Nephron (organoid): ENCODE measurements around the gene BMERB1.
"Not testable (repeated sequence)": the region's sequence is repeated elsewhere in the genome, so short reads cannot be mapped to it uniquely, and the experiment has no call there.

Experiments
- H3K27ac Mint-ChIP-seq, 3 experiments: 2 replicates each; pipeline ENCODE4 v1.8.0; 2020; ENCODE audit warnings: mixed read lengths in 3 of 3, mild to moderate bottlenecking in 2 of 3, moderate library complexity in 1 of 3
- H3K27me3 Mint-ChIP-seq: 2 replicates; pipeline ENCODE4 v1.8.0; 2021; ENCODE audit warnings: low read depth, mild to moderate bottlenecking, moderate library complexity, mixed read lengths
- H3K36me3 Mint-ChIP-seq: 2 replicates; pipeline ENCODE4 v1.8.0; 2020; ENCODE audit warnings: low read depth, mixed read lengths
- H3K4me1 Mint-ChIP-seq: 2 replicates; pipeline ENCODE4 v1.8.0; 2020; ENCODE audit warnings: mixed read lengths
- H3K4me3 Mint-ChIP-seq, 3 experiments: 2 replicates each; pipeline ENCODE4 v1.8.0; 2020; ENCODE audit warnings: mild to moderate bottlenecking in 3 of 3, mixed read lengths in 3 of 3, moderate library complexity in 2 of 3
- H3K9me3 Mint-ChIP-seq: 2 replicates; pipeline ENCODE4 v1.8.0; 2020; ENCODE audit warnings: mixed read lengths
- TF ChIP-seq, protein P1 (sequence below), 3 experiments: fragments of 200-600 bp; sonication (generic); IDR thresholded peaks; one replicate each; pipeline ENCODE4 v1.5.0; 2021; ENCODE audit warnings: antibody characterized with exemption in 3 of 3; ENCODE audit not compliant: unreplicated experiment in 3 of 3

Gene BMERB1

DNA sequence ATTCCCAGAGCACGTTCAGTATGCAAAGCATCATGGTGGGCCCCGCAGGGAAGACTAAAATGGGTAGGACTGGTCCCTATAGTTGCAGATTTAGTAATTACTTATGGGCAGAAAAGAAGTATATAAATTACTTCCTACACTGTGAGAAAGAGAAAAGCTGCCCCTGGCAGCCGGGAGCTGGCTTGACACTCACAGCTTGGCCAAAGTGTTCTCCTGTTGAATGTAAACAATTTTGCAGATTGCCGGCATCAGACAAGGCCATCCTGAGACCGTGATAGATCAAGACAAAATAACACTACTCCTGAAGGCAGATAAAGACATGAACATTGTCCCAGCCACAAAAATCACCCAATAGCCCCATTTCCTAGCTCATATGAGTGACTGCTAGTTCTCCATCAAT lies 110.0 kb downstream of the BMERB1 start:
- peaks cover 17% of the 10 kb centered on the region for H3K36me3 Mint-ChIP-seq
- no peak overlapping the region for H3K27ac Mint-ChIP-seq
- H3K4me1 Mint-ChIP-seq, result no peaks in the 10 kb centered on the region
- H3K9me3 Mint-ChIP-seq, result peaks cover 6% of the 10 kb centered on the region
- no peaks in the 10 kb centered on the region for H3K27me3 Mint-ChIP-seq
- TF ChIP-seq, protein P1, sequence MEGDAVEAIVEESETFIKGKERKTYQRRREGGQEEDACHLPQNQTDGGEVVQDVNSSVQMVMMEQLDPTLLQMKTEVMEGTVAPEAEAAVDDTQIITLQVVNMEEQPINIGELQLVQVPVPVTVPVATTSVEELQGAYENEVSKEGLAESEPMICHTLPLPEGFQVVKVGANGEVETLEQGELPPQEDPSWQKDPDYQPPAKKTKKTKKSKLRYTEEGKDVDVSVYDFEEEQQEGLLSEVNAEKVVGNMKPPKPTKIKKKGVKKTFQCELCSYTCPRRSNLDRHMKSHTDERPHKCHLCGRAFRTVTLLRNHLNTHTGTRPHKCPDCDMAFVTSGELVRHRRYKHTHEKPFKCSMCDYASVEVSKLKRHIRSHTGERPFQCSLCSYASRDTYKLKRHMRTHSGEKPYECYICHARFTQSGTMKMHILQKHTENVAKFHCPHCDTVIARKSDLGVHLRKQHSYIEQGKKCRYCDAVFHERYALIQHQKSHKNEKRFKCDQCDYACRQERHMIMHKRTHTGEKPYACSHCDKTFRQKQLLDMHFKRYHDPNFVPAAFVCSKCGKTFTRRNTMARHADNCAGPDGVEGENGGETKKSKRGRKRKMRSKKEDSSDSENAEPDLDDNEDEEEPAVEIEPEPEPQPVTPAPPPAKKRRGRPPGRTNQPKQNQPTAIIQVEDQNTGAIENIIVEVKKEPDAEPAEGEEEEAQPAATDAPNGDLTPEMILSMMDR (IDR thresholded peaks at IDR 0.05; ENCODE audit: unreplicated experiment in 3 of 3), result no peak
- no peak overlapping the region for H3K4me3 Mint-ChIP-seq

GRCh38 chr16:15545544-15545943 lies 111.2 kb downstream of the BMERB1 start:
- peaks cover 17% of the 10 kb centered on the region for H3K36me3 Mint-ChIP-seq
- no peak overlapping the region for H3K27ac Mint-ChIP-seq
- no peak overlapping the region for H3K4me3 Mint-ChIP-seq
- H3K9me3 Mint-ChIP-seq, result peaks cover 6% of the 10 kb centered on the region
- H3K4me1 Mint-ChIP-seq, result peaks cover under 1% of the 10 kb centered on the region
- H3K27me3 Mint-ChIP-seq, result no peaks in the 10 kb centered on the region
- TF ChIP-seq, protein P1 (IDR thresholded peaks at IDR 0.05; ENCODE audit: unreplicated experiment in 3 of 3), result no peak

DNA sequence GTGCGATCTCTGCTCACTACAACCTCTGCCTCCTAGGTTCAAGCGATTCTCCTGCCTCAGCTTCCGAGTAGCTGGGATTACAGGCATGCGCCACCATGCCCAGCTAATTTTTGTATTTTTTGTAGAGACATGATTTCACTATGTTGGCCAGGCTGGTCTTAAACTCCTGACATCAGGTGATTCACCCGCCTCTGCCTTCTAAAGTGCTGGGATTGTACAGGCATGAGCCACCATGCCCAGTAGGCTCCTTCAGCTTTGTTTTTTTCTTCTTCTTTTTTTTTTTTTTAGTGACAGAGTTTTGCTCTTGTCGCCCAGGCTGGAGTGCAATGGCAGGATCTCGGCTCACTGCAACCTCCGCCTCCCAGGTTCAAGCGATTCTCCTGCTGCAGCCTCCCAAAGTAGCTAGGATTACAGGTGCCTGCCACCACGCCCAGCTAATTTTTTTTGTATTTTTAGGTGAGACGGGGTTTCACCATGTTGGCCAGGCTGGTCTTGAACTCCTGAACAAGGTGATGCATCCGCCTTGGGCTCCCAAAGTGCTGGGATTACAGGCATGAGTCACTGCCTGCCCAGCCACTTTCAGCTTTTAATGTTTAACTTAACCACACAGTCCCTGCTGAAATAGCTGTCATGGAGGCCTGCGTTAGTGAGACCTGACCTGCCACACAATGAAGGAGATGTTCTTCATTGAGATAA lies 112.8 kb downstream of the BMERB1 start:
- not testable (repeated sequence) for H3K9me3 Mint-ChIP-seq, H3K27me3 Mint-ChIP-seq, H3K27ac Mint-ChIP-seq, H3K4me1 Mint-ChIP-seq, H3K4me3 Mint-ChIP-seq
- peaks cover 16% of the 10 kb centered on the region for H3K36me3 Mint-ChIP-seq

- TF ChIP-seq, protein P1 (IDR thresholded peaks at IDR 0.05; ENCODE audit: unreplicated experiment in 3 of 3), result no peak
- H3K4me3 Mint-ChIP-seq, result no peak overlapping the region
- H3K9me3 Mint-ChIP-seq, result peaks cover 4% of the 10 kb centered on the region
- no peaks in the 10 kb centered on the region for H3K27me3 Mint-ChIP-seq
- no peak overlapping the region for H3K27ac Mint-ChIP-seq
- peaks cover 12% of the 10 kb centered on the region for H3K36me3 Mint-ChIP-seq
- peaks cover 5% of the 10 kb centered on the region for H3K4me1 Mint-ChIP-seq
Observed at GRCh38 chr16:15547768-15548096, 113.3 kb downstream of the BMERB1 start.

- peaks cover 9% of the 10 kb centered on the region for H3K36me3 Mint-ChIP-seq
- H3K27me3 Mint-ChIP-seq, result no peaks in the 10 kb centered on the region
- peaks cover 4% of the 10 kb centered on the region for H3K9me3 Mint-ChIP-seq
- H3K4me1 Mint-ChIP-seq, result peaks cover 5% of the 10 kb centered on the region
- H3K4me3 Mint-ChIP-seq, result no peak overlapping the region
- TF ChIP-seq, protein P1 (IDR thresholded peaks at IDR 0.05; ENCODE audit: unreplicated experiment in 3 of 3), result no peak
- H3K27ac Mint-ChIP-seq, result no peak overlapping the region
Observed at GRCh38 chr16:15548482-15548891, 114.1 kb downstream of the BMERB1 start.

- Mint-ChIP-seq H3K27ac (no peak overlapping the region), H3K36me3 (no peaks in the 10 kb centered on the region), H3K9me3 (no peaks in the 10 kb centered on the region), H3K27me3 (no peaks in the 10 kb centered on the region), H3K4me1 (peaks cover 5% of the 10 kb centered on the region), H3K4me3 (no peak overlapping the region)
- TF ChIP-seq, protein P1 (IDR thresholded peaks at IDR 0.05; ENCODE audit: unreplicated experiment in 3 of 3), result no peak
Observed at GRCh38 chr16:15552507-15552906, 118.1 kb downstream of the BMERB1 start.
